Upper lobe of right lung (tissue), 1 donor: ENCODE measurements around the gene PEX1. TPM values are rescaled to one million over a fixed set of nuclear protein-coding genes. Genes with fewer than 3 reads are reported as not detected.

ENCODE experiments used
- ATAC-seq: fragments of 200-7000 bp; cut with Tn5 transposase; one replicate; pipeline ENCODE4 v1.9.1; 2020; ENCODE audit warnings: mild to moderate bottlenecking, moderate library complexity
- DNase-seq: peaks from one replicate; pipeline ENCODE4 v3.0.0-alpha.2; 2020
- H3K27ac ChIP-seq: fragments of 200-600 bp; one replicate; pipeline ENCODE4 v1.8.0; 2022
- H3K27me3 ChIP-seq: fragments of 200-600 bp; one replicate; pipeline ENCODE4 v1.8.0; 2022; ENCODE audit warnings: mild to moderate bottlenecking
- H3K36me3 ChIP-seq: fragments of 200-600 bp; one replicate; pipeline ENCODE4 v1.8.0; 2022
- H3K4me1 ChIP-seq: fragments of 200-600 bp; one replicate; pipeline ENCODE4 v1.8.0; 2022
- H3K4me3 ChIP-seq: fragments of 200-600 bp; one replicate; pipeline ENCODE4 v1.8.0; 2022; ENCODE audit warnings: mild to moderate bottlenecking
- H3K9me3 ChIP-seq: fragments of 200-600 bp; one replicate; pipeline ENCODE4 v1.8.0; 2022
- CTCF ChIP-seq: fragments of 200-600 bp; IDR thresholded peaks from one replicate; pipeline ENCODE4 v1.8.0; 2022; ENCODE audit warnings: antibody characterized with exemption
- intact Hi-C: fragments of 100-400 bp; cut with DNase I; formaldehyde crosslinking; loops from one replicate; pipeline ENCODE4 v1.11.0; 2022
- total RNA-seq: library from RNA; stranded (reverse); fragmentation: NEBNext Ultra II Directional; extraction: Animal tissue kit (Norgen Biotek cat#: 25700); gene quantifications from one replicate; pipeline ENCODE4 v1.2.1, GENCODE V29; 2021
- donor health status: DM: no; HTN: yes; CAD: no; lungs with severe emphysema.

Gene PEX1
- total RNA-seq, 1 donor from 2014 or later = 14.2 TPM

GRCh38 chr7:92560602-92561001, 32.3 kb upstream of the PEX1 start:
- DNase-seq = no peak
- no peaks in the 10 kb centered on the region for H3K27me3 ChIP-seq
- no peaks in the 10 kb centered on the region for H3K4me1 ChIP-seq
- no peak overlapping the region for H3K27ac ChIP-seq
- TF ChIP-seq CTCF = no peak
- H3K4me3 ChIP-seq = no peak overlapping the region
- no peaks in the 10 kb centered on the region for H3K9me3 ChIP-seq
- no peak for ATAC-seq
- intact Hi-C loops = no loop called here
- peaks cover 57% of the 10 kb centered on the region for H3K36me3 ChIP-seq

GRCh38 chr7:92557808-92558362, 29.6 kb upstream of the PEX1 start:
- Histone ChIP-seq H3K4me3 (no peak overlapping the region), H3K9me3 (no peaks in the 10 kb centered on the region), H3K36me3 (peaks cover 30% of the 10 kb centered on the region), H3K27me3 (no peaks in the 10 kb centered on the region), H3K27ac (no peak overlapping the region), H3K4me1 (no peaks in the 10 kb centered on the region)
- no peak for TF ChIP-seq CTCF
- no peak for DNase-seq
- intact Hi-C loops = no loop called here
- ATAC-seq = no peak

GRCh38 chr7:92557249-92557648, 28.9 kb upstream of the PEX1 start:
- Histone ChIP-seq H3K36me3 (peaks cover 25% of the 10 kb centered on the region), H3K9me3 (no peaks in the 10 kb centered on the region), H3K4me1 (no peaks in the 10 kb centered on the region), H3K4me3 (no peak overlapping the region), H3K27ac (no peak overlapping the region), H3K27me3 (no peaks in the 10 kb centered on the region)
- no peak for TF ChIP-seq CTCF
- DNase-seq = no peak
- ATAC-seq = no peak
- intact Hi-C loops = no loop called here

GRCh38 chr7:92550194-92550593, 21.9 kb upstream of the PEX1 start:
- no peak for TF ChIP-seq CTCF
- no peaks in the 10 kb centered on the region for H3K9me3 ChIP-seq
- H3K27me3 ChIP-seq = no peaks in the 10 kb centered on the region
- H3K4me3 ChIP-seq = no peak overlapping the region
- H3K27ac ChIP-seq = no peak overlapping the region
- no peaks in the 10 kb centered on the region for H3K36me3 ChIP-seq
- ATAC-seq = no peak
- no peak for DNase-seq
- H3K4me1 ChIP-seq = no peaks in the 10 kb centered on the region
- intact Hi-C loops = no loop called here

GRCh38 chr7:92547579-92547978, 19.3 kb upstream of the PEX1 start:
- intact Hi-C loops = no loop called here
- ATAC-seq (no peak), DNase-seq (no peak)
- Histone ChIP-seq H3K27ac (no peak overlapping the region), H3K36me3 (no peaks in the 10 kb centered on the region), H3K4me1 (no peaks in the 10 kb centered on the region), H3K4me3 (no peak overlapping the region), H3K9me3 (no peaks in the 10 kb centered on the region), H3K27me3 (no peaks in the 10 kb centered on the region)
- TF ChIP-seq CTCF = no peak
